Fibroblast of peridontal ligament (primary cell): ENCODE measurements around the gene GALNT18.

ENCODE experiments used
- DNase-seq: peaks from one replicate; pipeline ENCODE4 v3.0.0-alpha.2; 2010; ENCODE audit errors: extremely low read depth

GALNT18 gene

GRCh38 chr11:11351042-11351586 lies 270.7 kb downstream of the GALNT18 start:
- DNase-seq: no peak

GRCh38 chr11:11349870-11350337 lies 271.9 kb downstream of the GALNT18 start:
- peak; percentile 65 for DNase-seq

GRCh38 chr11:11349106-11349825 lies 272.5 kb downstream of the GALNT18 start:
- no peak for DNase-seq

GRCh38 chr11:11348303-11348702 lies 273.5 kb downstream of the GALNT18 start:
- no peak for DNase-seq

- no peak for DNase-seq
These were observed 274.2 kb downstream of the GALNT18 start for GRCh38 chr11:11347592-11347991.

GRCh38 chr11:11346303-11346702 lies 275.5 kb downstream of the GALNT18 start:
- no peak for DNase-seq

GRCh38 chr11:11345099-11345498 lies 276.7 kb downstream of the GALNT18 start:
- DNase-seq: no peak

GRCh38 chr11:11344045-11344444 lies 277.8 kb downstream of the GALNT18 start:
- no peak for DNase-seq

- no peak for DNase-seq
These were observed 283.5 kb downstream of the GALNT18 start for GRCh38 chr11:11338304-11338703.

GRCh38 chr11:11336664-11337063 lies 285.1 kb downstream of the GALNT18 start:
- no peak for DNase-seq

GRCh38 chr11:11335043-11335442 lies 286.8 kb downstream of the GALNT18 start:
- no peak for DNase-seq

- no peak for DNase-seq
These were observed 287.2 kb downstream of the GALNT18 start for GRCh38 chr11:11334607-11335006.

- DNase-seq: no peak
These were observed 289.6 kb downstream of the GALNT18 start for GRCh38 chr11:11332141-11332710.

GRCh38 chr11:11329062-11329806 lies 292.6 kb downstream of the GALNT18 start:
- DNase-seq: no peak

- DNase-seq: no peak
These were observed 297.7 kb downstream of the GALNT18 start for GRCh38 chr11:11324090-11324489.

GRCh38 chr11:11322101-11322500 lies 299.7 kb downstream of the GALNT18 start:
- DNase-seq: no peak

GRCh38 chr11:11320825-11321224 lies 301.0 kb downstream of the GALNT18 start:
- DNase-seq: no peak

- no peak for DNase-seq
These were observed 302.8 kb downstream of the GALNT18 start for GRCh38 chr11:11318961-11319360.

GRCh38 chr11:11318461-11318860 lies 303.3 kb downstream of the GALNT18 start:
- DNase-seq: no peak

GRCh38 chr11:11316651-11317230 lies 305.1 kb downstream of the GALNT18 start:
- DNase-seq: no peak

- DNase-seq: no peak
These were observed 307.7 kb downstream of the GALNT18 start for GRCh38 chr11:11313902-11314692.
